ENCODE data around the gene ABCD3.
"Not testable (repeated sequence)": the region's sequence is repeated elsewhere in the genome, so short reads cannot be mapped to it uniquely, and the experiment has no call there.

DNA sequence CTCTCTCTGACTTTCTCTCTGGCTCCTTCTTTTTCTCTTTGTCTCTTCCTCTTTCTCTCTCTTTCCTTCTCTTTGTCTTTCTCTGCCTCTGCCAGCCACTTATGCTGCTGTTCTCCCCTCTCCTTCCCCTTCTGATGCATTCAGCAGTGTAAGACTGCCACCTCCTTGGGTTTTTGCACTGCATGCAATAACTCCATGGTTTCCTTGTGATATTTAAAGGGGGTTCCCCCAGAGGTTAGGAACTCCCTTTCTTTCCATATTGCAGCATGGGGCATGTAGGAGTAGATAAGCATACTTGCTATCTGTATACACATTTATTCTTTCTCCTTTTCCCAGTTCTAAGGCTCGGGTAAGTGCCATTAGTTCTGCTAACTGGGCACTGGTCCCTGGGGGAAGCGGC is 44.9 kb upstream of the ABCD3 start:
- TF ChIP-seq CTCF (IDR thresholded peaks at IDR 0.05; ENCODE audit: control extremely low read depth in 1 of 3, insufficient read depth in 1 of 3, low read depth in 1 of 3, low read length in 3 of 3); GTF2F1 (IDR thresholded peaks at IDR 0.05; ENCODE audit: borderline replicate concordance, low read depth, low read length); SP1 (IDR thresholded peaks at IDR 0.05; ENCODE audit: low read depth, low read length); POLR2A (IDR thresholded peaks at IDR 0.05; ENCODE audit: control extremely low read depth in 1 of 2, low read depth in 2 of 2, low read length in 2 of 2); EZH2 (IDR thresholded peaks at IDR 0.05; ENCODE audit: low read depth, low read length, severe bottlenecking); GABPA (IDR thresholded peaks at IDR 0.05; ENCODE audit: borderline replicate concordance, insufficient read depth, low read length); CTBP2 (IDR thresholded peaks at IDR 0.05; ENCODE audit: borderline replicate concordance, insufficient read depth, insufficient read length, low read length); SIN3A (conservative IDR thresholded peaks at IDR 0.05 in 1 of 2, IDR thresholded peaks at IDR 0.05 in 1 of 2; ENCODE audit: low read depth in 1 of 2, low read length in 2 of 2); TAF1 (IDR thresholded peaks at IDR 0.05; ENCODE audit: low read depth, low read length); RBBP5 (IDR thresholded peaks at IDR 0.05; ENCODE audit: borderline replicate concordance, low read depth, low read length): not testable (repeated sequence)
